Osteocyte (in vitro differentiated cells): Measurements from ENCODE around the gene GPR137B. TPM values are rescaled to one million over a fixed set of nuclear protein-coding genes. Genes with fewer than 3 reads are reported as not detected.

Source experiments
- DNase-seq: peaks from one replicate; pipeline ENCODE4 v3.0.0; 2021; ENCODE audit warnings: mixed read lengths; ENCODE audit not compliant: unreplicated experiment; ENCODE audit errors: extremely low spot score
- H3K27ac Mint-ChIP-seq: one replicate; pipeline ENCODE4 v1.8.0; 2021; ENCODE audit warnings: mild to moderate bottlenecking, mixed read lengths; ENCODE audit not compliant: unreplicated experiment
- H3K27me3 Mint-ChIP-seq: one replicate; pipeline ENCODE4 v1.8.0; 2021; ENCODE audit warnings: mixed read lengths; ENCODE audit not compliant: unreplicated experiment
- H3K36me3 Mint-ChIP-seq: one replicate; pipeline ENCODE4 v1.8.0; 2021; ENCODE audit warnings: mixed read lengths; ENCODE audit not compliant: unreplicated experiment
- H3K4me1 Mint-ChIP-seq: one replicate; pipeline ENCODE4 v1.8.0; 2021; ENCODE audit warnings: mixed read lengths; ENCODE audit not compliant: unreplicated experiment
- H3K4me3 Mint-ChIP-seq: one replicate; pipeline ENCODE4 v1.8.0; 2021; ENCODE audit warnings: mild to moderate bottlenecking, moderate library complexity, mixed read lengths; ENCODE audit not compliant: unreplicated experiment
- H3K9me3 Mint-ChIP-seq: one replicate; pipeline ENCODE4 v1.8.0; 2021; ENCODE audit warnings: mixed read lengths; ENCODE audit not compliant: unreplicated experiment
- CTCF ChIP-seq: fragments of 200-600 bp; sonication (generic); IDR thresholded peaks from 2 replicates; pipeline ENCODE4 v1.5.0; 2021; ENCODE audit warnings: antibody characterized with exemption, mild to moderate bottlenecking, moderate library complexity
- total RNA-seq: library from RNA; stranded (reverse); gene quantifications from 2 replicates; pipeline ENCODE4 v1.2.1, GENCODE V29; 2021

The GPR137B gene
- total RNA-seq, 1 donor from 2014 or later: 17.3 TPM

GRCh38 chr1:236111527-236112331, 30.6 kb upstream of the GPR137B start:
- no peak for DNase-seq
- peaks cover 3% of the 10 kb centered on the region for H3K27me3 Mint-ChIP-seq
- H3K4me3 Mint-ChIP-seq: no peak overlapping the region
- no peaks in the 10 kb centered on the region for H3K36me3 Mint-ChIP-seq
- H3K4me1 Mint-ChIP-seq: peaks cover 3% of the 10 kb centered on the region
- TF ChIP-seq CTCF: no peak
- H3K27ac Mint-ChIP-seq: no peak overlapping the region
- H3K9me3 Mint-ChIP-seq: no peaks in the 10 kb centered on the region

- H3K27me3 Mint-ChIP-seq: peaks cover 3% of the 10 kb centered on the region
- H3K4me3 Mint-ChIP-seq: no peak overlapping the region
- DNase-seq: no peak
- no peaks in the 10 kb centered on the region for H3K36me3 Mint-ChIP-seq
- no peak overlapping the region for H3K27ac Mint-ChIP-seq
- H3K9me3 Mint-ChIP-seq: no peaks in the 10 kb centered on the region
- no peak for TF ChIP-seq CTCF
- peaks cover 3% of the 10 kb centered on the region for H3K4me1 Mint-ChIP-seq
These were observed 30.1 kb upstream of the GPR137B start for GRCh38 chr1:236112332-236112627.

GRCh38 chr1:236113324-236114032, 28.9 kb upstream of the GPR137B start:
- Mint-ChIP-seq H3K4me1 (peaks cover 3% of the 10 kb centered on the region), H3K36me3 (no peaks in the 10 kb centered on the region), H3K27me3 (peaks cover 7% of the 10 kb centered on the region), H3K27ac (no peak overlapping the region), H3K4me3 (no peak overlapping the region), H3K9me3 (no peaks in the 10 kb centered on the region)
- DNase-seq: no peak
- no peak for TF ChIP-seq CTCF

GRCh38 chr1:236114076-236114747, 28.1 kb upstream of the GPR137B start:
- H3K4me1 Mint-ChIP-seq: peaks cover 1% of the 10 kb centered on the region
- no peak overlapping the region for H3K27ac Mint-ChIP-seq
- peaks cover 8% of the 10 kb centered on the region for H3K27me3 Mint-ChIP-seq
- no peaks in the 10 kb centered on the region for H3K9me3 Mint-ChIP-seq
- DNase-seq: no peak
- TF ChIP-seq CTCF: no peak
- no peak overlapping the region for H3K4me3 Mint-ChIP-seq
- no peaks in the 10 kb centered on the region for H3K36me3 Mint-ChIP-seq

GRCh38 chr1:236117710-236118109, 24.6 kb upstream of the GPR137B start:
- no peak for DNase-seq
- Mint-ChIP-seq H3K27me3 (peaks cover 8% of the 10 kb centered on the region), H3K4me1 (peaks cover 13% of the 10 kb centered on the region), H3K4me3 (no peak overlapping the region), H3K27ac (no peak overlapping the region), H3K9me3 (no peaks in the 10 kb centered on the region), H3K36me3 (no peaks in the 10 kb centered on the region)
- TF ChIP-seq CTCF: no peak
